Ovary (tissue), 9 donors: ENCODE measurements around the gene ST6GALNAC6. TPM values are rescaled to one million over a fixed set of nuclear protein-coding genes. Genes with fewer than 3 reads are reported as not detected.

Source experiments
- DNase-seq, 5 donors: peaks; one replicate each; pipeline ENCODE4 v3.0.0-alpha.2; 2019 to 2020
- H3K27ac ChIP-seq, 2 donors: fragments of 200-600 bp; one replicate each; pipeline versions ENCODE4 v1.5.1 to v1.8.0; 2019 to 2022
- H3K27me3 ChIP-seq: fragments of 200-600 bp; one replicate; pipeline ENCODE4 v1.8.0; 2022
- H3K36me3 ChIP-seq: fragments of 200-600 bp; sonication (generic); one replicate; pipeline ENCODE4 v1.5.1; 2019
- H3K4me1 ChIP-seq: one replicate; pipeline ENCODE4 v1.8.1; 2013; ENCODE audit warnings: mild to moderate bottlenecking, moderate library complexity; ENCODE audit not compliant: insufficient read depth
- H3K4me3 ChIP-seq: fragments of 200-600 bp; sonication (generic); one replicate; pipeline ENCODE4 v1.5.1; 2017
- H3K9me3 ChIP-seq, 2 donors: fragments of 200-600 bp in 1 of 2; sonication (generic) in 1 of 2; one replicate each; pipeline versions ENCODE4 v1.5.1 to v1.8.1; 2013 to 2019; ENCODE audit warnings: mild to moderate bottlenecking in 1 of 2, moderate library complexity in 1 of 2
- EP300 ChIP-seq: sonication (generic); formaldehyde crosslinking; IDR thresholded peaks from one replicate; pipeline ENCODE4 v1.6.1; 2017; ENCODE audit warnings: antibody characterized with exemption
- POLR2A ChIP-seq: fragments of 450-650 bp; IDR thresholded peaks from one replicate; pipeline ENCODE4 v1.6.1; 2017; ENCODE audit warnings: antibody characterized with exemption, mild to moderate bottlenecking, moderate library complexity
- WGBS, 3 donors: extraction: QIAGEN DNeasy Blood & Tissue Kit in 1 of 3; methylation state at CpG; one replicate each; pipeline versions ENCODE4 v1.1.5 to v1.1.7; 2013 to 2017; 5-methylcytosine and 5-hydroxymethylcytosine counted together
- intact Hi-C, 4 donors: fragments of 100-400 bp; cut with DNase I; formaldehyde crosslinking; loops; one replicate each; pipeline versions ENCODE4 v1.11.0 to v1.15.1; 2022 to 2023
- polyA plus RNA-seq, 2 donors: library from polyadenylated mRNA; stranded (reverse); fragments of 200-250 nt in 1 of 2; fragments of 350-450 nt in 1 of 2; fragmentation: Illumina TruSeq in 1 of 2; extraction: RNeasy Lipid Tissue Mini Kit (QIAGEN cat#74804) in 1 of 2; gene quantifications; one replicate each; pipeline ENCODE4 v1.2.3, GENCODE V29; 2013 to 2014
- total RNA-seq, 7 donors: library from RNA; depleted of rRNA in 2 of 7; stranded (reverse); fragments of >200 nt in 2 of 7; fragmentation: NEBNext Ultra II Directional in 3 of 7; extraction: Animal tissue kit (Norgen Biotek cat#: 25700) in 3 of 7; gene quantifications; one replicate each; pipeline versions ENCODE4 v1.1.0 to v1.2.4, GENCODE V29; 2016 to 2023
- TF ChIP-seq, protein P1 (sequence below), 3 donors: fragments of 450-650 bp in 2 of 3; fragments of 200-600 bp in 1 of 3; IDR thresholded peaks; one replicate each; pipeline versions ENCODE4 v1.5.1 to v1.8.0; 2016 to 2022; ENCODE audit warnings: antibody characterized with exemption in 3 of 3, mild to moderate bottlenecking in 1 of 3
- donor health status: DM: no; HTN: no; CAD: no; lungs with moderate emphysema.
- donor health status: DM: no; HTN: no; CAD: no.
- donor health status: Bipolar disorder and iron deficiency.
- donor health status: DM: yes; HTN: yes; CAD: no.
- donor health status: DM: no; HTN: no; CAD: no.
- donor health status: DM: yes; HTN: yes; CAD: no.

ST6GALNAC6 gene
- total and polyA plus RNA-seq, 9 donors: 52.5 to 145 (median 111) TPM

DNA sequence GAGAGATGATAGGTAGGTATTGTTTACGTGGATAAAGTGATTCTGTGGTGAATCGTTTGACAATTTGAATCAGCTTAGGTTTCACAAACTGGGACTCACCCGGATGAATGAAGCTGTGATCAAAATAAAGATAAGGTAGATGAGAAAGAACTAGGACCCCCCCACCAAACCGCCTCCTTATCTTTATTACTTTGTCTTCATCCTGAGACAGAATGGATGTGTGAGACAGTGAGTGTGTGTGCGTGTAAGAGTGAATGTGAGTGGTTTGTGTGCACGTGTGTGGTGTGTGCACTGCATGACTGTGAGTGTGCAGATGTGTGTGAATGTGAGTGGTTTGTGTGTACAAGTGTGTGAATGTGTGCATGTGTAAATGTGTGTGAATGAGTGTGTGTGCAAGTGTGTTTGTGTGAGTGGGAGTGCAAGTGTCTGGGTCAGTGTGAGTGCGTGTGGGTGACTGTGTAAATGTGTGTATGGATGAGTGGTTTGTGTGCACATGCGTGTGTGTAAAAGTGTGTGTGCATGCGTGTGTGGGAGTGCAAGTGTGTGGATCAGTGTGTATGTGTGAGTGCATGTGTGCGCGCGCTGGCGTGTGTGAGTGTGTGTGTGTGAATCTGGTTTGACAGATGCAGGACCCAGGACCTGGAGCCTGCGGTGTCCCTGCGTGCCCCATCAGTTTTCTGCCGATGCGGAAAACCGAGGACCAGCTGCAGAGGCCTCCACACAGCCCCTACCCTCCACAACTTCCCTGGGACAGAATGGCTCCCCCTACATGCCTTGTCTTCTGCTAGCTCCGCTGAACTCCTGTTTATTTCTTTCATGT is 33.5 kb downstream of the ST6GALNAC6 start:
- Histone ChIP-seq H3K27ac (no peak overlapping the region), H3K4me1 (peaks cover 24% of the 10 kb centered on the region), H3K36me3 (no peaks in the 10 kb centered on the region), H3K4me3 (no peak overlapping the region), H3K9me3 (no peaks in the 10 kb centered on the region), H3K27me3 (no peaks in the 10 kb centered on the region)
- 80 to 81% (median 80%) methylated on average over 19 of the region's 19 CpGs for WGBS, 3 donors
- TF ChIP-seq EP300 (no peak), POLR2A (no peak)
- TF ChIP-seq, protein P1, sequence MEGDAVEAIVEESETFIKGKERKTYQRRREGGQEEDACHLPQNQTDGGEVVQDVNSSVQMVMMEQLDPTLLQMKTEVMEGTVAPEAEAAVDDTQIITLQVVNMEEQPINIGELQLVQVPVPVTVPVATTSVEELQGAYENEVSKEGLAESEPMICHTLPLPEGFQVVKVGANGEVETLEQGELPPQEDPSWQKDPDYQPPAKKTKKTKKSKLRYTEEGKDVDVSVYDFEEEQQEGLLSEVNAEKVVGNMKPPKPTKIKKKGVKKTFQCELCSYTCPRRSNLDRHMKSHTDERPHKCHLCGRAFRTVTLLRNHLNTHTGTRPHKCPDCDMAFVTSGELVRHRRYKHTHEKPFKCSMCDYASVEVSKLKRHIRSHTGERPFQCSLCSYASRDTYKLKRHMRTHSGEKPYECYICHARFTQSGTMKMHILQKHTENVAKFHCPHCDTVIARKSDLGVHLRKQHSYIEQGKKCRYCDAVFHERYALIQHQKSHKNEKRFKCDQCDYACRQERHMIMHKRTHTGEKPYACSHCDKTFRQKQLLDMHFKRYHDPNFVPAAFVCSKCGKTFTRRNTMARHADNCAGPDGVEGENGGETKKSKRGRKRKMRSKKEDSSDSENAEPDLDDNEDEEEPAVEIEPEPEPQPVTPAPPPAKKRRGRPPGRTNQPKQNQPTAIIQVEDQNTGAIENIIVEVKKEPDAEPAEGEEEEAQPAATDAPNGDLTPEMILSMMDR (IDR thresholded peaks at IDR 0.05): no peak
- intact Hi-C loops: loop anchor here (5.0 to 10.0 kb wide), 6 partner anchors 39 to 129 kb away; partner anchors contain the start of genes CDK9 (in 3 of the 4) and TOR2A (in 1 of the 4)
- no peak for DNase-seq

DNA sequence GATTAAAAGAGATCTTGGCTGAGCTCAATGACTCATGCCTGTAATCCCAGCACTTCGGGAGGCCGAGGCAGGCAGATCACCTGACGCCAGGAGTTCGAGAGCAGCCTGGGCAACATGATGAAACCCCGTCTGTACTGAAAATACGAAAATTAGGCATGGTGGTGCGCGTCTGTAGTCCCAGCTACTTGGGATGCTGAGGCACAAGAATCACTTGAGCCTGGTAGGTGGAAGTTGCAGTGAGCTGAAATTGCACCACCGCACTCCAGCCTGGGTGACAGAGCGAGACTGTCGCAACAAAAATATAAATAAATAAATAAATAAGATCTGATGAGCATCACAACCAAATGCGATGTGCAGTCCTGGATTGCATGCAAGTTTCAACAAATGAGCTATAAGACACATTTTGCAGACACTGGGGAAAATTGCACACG is 36.2 kb downstream of the ST6GALNAC6 start:
- intact Hi-C loops: loop anchor here in 2 of 4 donors (5.0 to 10.0 kb wide), 3 partner anchors 36 to 78 kb away; partner anchors contain the start of gene CDK9 (in 1 of the 2)
- peaks cover 34% of the 10 kb centered on the region for H3K4me1 ChIP-seq
- WGBS, 3 donors: 80 to 85% (median 83%) methylated on average over 13 of the region's 13 CpGs
- no peaks in the 10 kb centered on the region for H3K27me3 ChIP-seq
- TF ChIP-seq EP300 (no peak), POLR2A (no peak)
- TF ChIP-seq, protein P1 (IDR thresholded peaks at IDR 0.05): no peak
- H3K4me3 ChIP-seq: no peak overlapping the region
- no peaks in the 10 kb centered on the region for H3K9me3 ChIP-seq
- peak overlapping the region; percentile 81 to 83 for H3K27ac ChIP-seq
- no peaks in the 10 kb centered on the region for H3K36me3 ChIP-seq
- no peak for DNase-seq

GRCh38 chr9:127862075-127863011 is 37.1 kb downstream of the ST6GALNAC6 start:
- intact Hi-C loops: loop anchor here in 2 of 4 donors (5.0 to 10.0 kb wide), 3 partner anchors 35 to 78 kb away; partner anchors contain the start of gene CDK9 (in 1 of the 2)
- Histone ChIP-seq H3K4me3 (no peak overlapping the region), H3K27me3 (no peaks in the 10 kb centered on the region), H3K36me3 (no peaks in the 10 kb centered on the region), H3K9me3 (no peaks in the 10 kb centered on the region), H3K4me1 (peaks cover 40% of the 10 kb centered on the region), H3K27ac (peak overlapping the region; percentile 81 to 83)
- TF ChIP-seq EP300: no peak
- TF ChIP-seq, protein P1 (IDR thresholded peaks at IDR 0.05): no peak
- TF ChIP-seq POLR2A: no peak
- peak; percentile 78 to 84 (median 82) for DNase-seq
- WGBS, 3 donors: 45 to 57% (median 52%) methylated on average over 29 of the region's 29 CpGs

GRCh38 chr9:127860779-127861178 is 38.6 kb downstream of the ST6GALNAC6 start:
- H3K27me3 ChIP-seq: no peaks in the 10 kb centered on the region
- 85 to 92% (median 88%) methylated on average over 11 of the region's 11 CpGs for WGBS, 3 donors
- intact Hi-C loops: loop anchor here in 2 of 4 donors (5.0 to 10.0 kb wide), 3 partner anchors 33 to 76 kb away; partner anchors contain the start of gene CDK9 (in 1 of the 2)
- H3K9me3 ChIP-seq: no peaks in the 10 kb centered on the region
- DNase-seq: peak in 2 of 5 donors; percentile 44 to 57
- peaks cover 41% of the 10 kb centered on the region for H3K4me1 ChIP-seq
- H3K27ac ChIP-seq: peak overlapping the region; percentile 81 to 83
- TF ChIP-seq, protein P1 (IDR thresholded peaks at IDR 0.05): no peak
- TF ChIP-seq EP300 (no peak), POLR2A (no peak)
- no peak overlapping the region for H3K4me3 ChIP-seq
- no peaks in the 10 kb centered on the region for H3K36me3 ChIP-seq
